Activated CD4-positive, alpha-beta T cell treated with anti-CD3 and anti-CD28 coated beads for 1 hour (primary cell): ENCODE results near the gene CD28.
A peak's percentile ranks its signal among the peaks of the same experiment; 100 is the strongest.
"Not testable (repeated sequence)": the region's sequence is repeated elsewhere in the genome, so short reads cannot be mapped to it uniquely, and the experiment has no call there.

Experiments used
- DNase-seq: peaks from one replicate; pipeline ENCODE4 v3.0.0-alpha.2; 2020

CD28 gene

GRCh38 chr2:203750346-203751068, 44.1 kb downstream of the CD28 start:
- DNase-seq, result no peak

- no peak for DNase-seq
These were observed 45.3 kb downstream of the CD28 start for GRCh38 chr2:203751685-203752271.

- DNase-seq, result no peak
These were observed 49.7 kb downstream of the CD28 start for GRCh38 chr2:203756161-203756560.

- DNase-seq, result no peak
These were observed 52.6 kb downstream of the CD28 start for GRCh38 chr2:203758841-203759689.

GRCh38 chr2:203759690-203760365, 53.4 kb downstream of the CD28 start:
- no peak for DNase-seq

GRCh38 chr2:203761121-203761520, 54.7 kb downstream of the CD28 start:
- no peak for DNase-seq

- no peak for DNase-seq
These were observed 57.0 kb downstream of the CD28 start for GRCh38 chr2:203763241-203763937.

GRCh38 chr2:203763938-203764664, 57.7 kb downstream of the CD28 start:
- DNase-seq, result no peak

- DNase-seq, result no peak
These were observed 66.2 kb downstream of the CD28 start for GRCh38 chr2:203772456-203773165.

- DNase-seq, result no peak
These were observed 68.3 kb downstream of the CD28 start for GRCh38 chr2:203774760-203775159.

GRCh38 chr2:203775684-203776083, 69.2 kb downstream of the CD28 start:
- DNase-seq, result no peak

GRCh38 chr2:203777030-203777429, 70.6 kb downstream of the CD28 start:
- no peak for DNase-seq

GRCh38 chr2:203779477-203780073, 73.1 kb downstream of the CD28 start:
- DNase-seq, result not testable (repeated sequence)

GRCh38 chr2:203780231-203780630, 73.8 kb downstream of the CD28 start:
- no peak for DNase-seq

- no peak for DNase-seq
These were observed 74.7 kb downstream of the CD28 start for GRCh38 chr2:203781151-203781550.

- peak; percentile 52 for DNase-seq
These were observed 76.0 kb downstream of the CD28 start for GRCh38 chr2:203782262-203782976.

GRCh38 chr2:203783496-203784203, 77.2 kb downstream of the CD28 start:
- no peak for DNase-seq

GRCh38 chr2:203784710-203785270, 78.4 kb downstream of the CD28 start:
- not testable (repeated sequence) for DNase-seq
